K562 (cell line): Measurements from ENCODE around the gene ILKAP. TPM values are rescaled to one million over a fixed set of nuclear protein-coding genes. Genes with fewer than 3 reads are reported as not detected.

Source experiments
- ATAC-seq: fragments of 200-7000 bp; cut with Tn5 transposase; 3 replicates; pipeline ENCODE4 v1.9.1; 2020; ENCODE audit warnings: moderate library complexity
- BruUV-seq: library from RNA; stranded (reverse); fragments of 400-500 nt; replicated peaks from 2 replicates; lab custom pipeline; 2021; lab: Mats Ljungman, UMichigan
- CTCF ChIA-PET: fragments of 300-600 bp; formaldehyde crosslinking; extraction: SDS; loops from one replicate; lab custom pipeline; 2021; ENCODE audit warnings: low intra/inter-chr PET ratio; lab: Yijun Ruan, JAX
- POLR2A ChIA-PET: fragments of 300-600, 350-650 bp; sonication (Branson Sonifier 250); formaldehyde crosslinking; extraction: SDS; loops from one replicate; lab custom pipeline; 2021; ENCODE audit warnings: antibody characterized with exemption, inconsistent platforms; lab: Yijun Ruan, JAX
- DNase-seq, 4 experiments: peaks; one replicate each; pipeline versions ENCODE4 v3.0.0 to v3.0.0-alpha.2; 2011 to 2018; ENCODE audit warnings: low spot score in 3 of 4, mixed read lengths in 3 of 4; ENCODE audit errors: extremely low read depth in 1 of 4
- FAIRE-seq: peaks from 2 replicates; lab custom pipeline; 2011; peaks lifted over from hg19 to GRCh38; lab: Jason Lieb, UNC
- H2AFZ ChIP-seq: 2 replicates; pipeline ENCODE4 v1.6.0; 2011; ENCODE audit warnings: low read depth, low read length, control low read depth, inconsistent platforms
- H3K27ac ChIP-seq: fragments of 200-600 bp; 3 replicates; pipeline ENCODE4 v1.8.0; 2011; ENCODE audit warnings: low read depth, mild to moderate bottlenecking, control low read depth, inconsistent platforms, low read length, moderate library complexity, mixed read lengths; ENCODE audit errors: extremely low read depth
- H3K27me3 ChIP-seq, 2 experiments: fragments of 300-600 bp in 1 of 2; 2 replicates in 1 of 2; 3 replicates in 1 of 2; pipeline versions ENCODE4 v1.6.0 to v1.8.0; 2011; ENCODE audit warnings: inconsistent platforms in 2 of 2, low read length in 2 of 2, mild to moderate bottlenecking in 1 of 2, mixed read lengths in 1 of 2, moderate library complexity in 1 of 2; ENCODE audit not compliant: control insufficient read depth in 2 of 2, insufficient read depth in 2 of 2
- H3K36me3 ChIP-seq: fragments of 300-600 bp; 3 replicates; pipeline ENCODE4 v1.8.0; 2011; ENCODE audit warnings: mild to moderate bottlenecking, low read length, inconsistent platforms; ENCODE audit not compliant: control insufficient read depth, insufficient read depth
- H3K4me1 ChIP-seq, 2 experiments: fragments of 200-600 bp in 1 of 2; replicated peaks in 1 of 2; 2 replicates in 1 of 2; 3 replicates in 1 of 2; pipeline versions ENCODE4 v1.5.1 to v1.8.0; 2011; ENCODE audit warnings: inconsistent platforms in 2 of 2, low read length in 2 of 2, mild to moderate bottlenecking in 1 of 2, mixed read lengths in 1 of 2, moderate library complexity in 1 of 2; ENCODE audit not compliant: control insufficient read depth in 2 of 2, insufficient read depth in 2 of 2
- H3K4me2 ChIP-seq: 2 replicates; pipeline ENCODE4 v1.6.1; 2011; ENCODE audit warnings: low read length, control low read depth, inconsistent platforms, mixed read lengths; ENCODE audit not compliant: insufficient read depth
- H3K4me3 ChIP-seq: fragments of 200-600 bp; sonication (generic), shearing (Covaris generic); 2 replicates; pipeline ENCODE4 v1.5.1; 2016; ENCODE audit warnings: control low read depth, inconsistent platforms
- H3K79me2 ChIP-seq: fragments of 200-600 bp; 3 replicates; pipeline ENCODE4 v1.8.0; 2011; ENCODE audit warnings: low read length, inconsistent platforms; ENCODE audit not compliant: control insufficient read depth, insufficient read depth
- H3K9ac ChIP-seq, 2 experiments: 2 replicates each; pipeline versions ENCODE4 v1.6.0 to v1.6.1; 2011; ENCODE audit warnings: low read depth in 2 of 2, low read length in 2 of 2, control low read depth in 1 of 2, inconsistent platforms in 1 of 2, mild to moderate bottlenecking in 1 of 2, mixed read lengths in 1 of 2; ENCODE audit not compliant: insufficient read depth in 1 of 2
- H3K9me1 ChIP-seq: one replicate; pipeline ENCODE4 v1.6.0; 2011; ENCODE audit warnings: inconsistent platforms, mild to moderate bottlenecking, low read length, moderate library complexity; ENCODE audit not compliant: control insufficient read depth, insufficient read depth
- H3K9me3 ChIP-seq: replicated peaks from 2 replicates; pipeline ENCODE4 v1.5.1; 2011; ENCODE audit warnings: low read depth, low read length, inconsistent platforms; ENCODE audit not compliant: control insufficient read depth, insufficient read depth
- H4K20me1 ChIP-seq: replicated peaks from 2 replicates; pipeline ENCODE4 v1.6.1; 2011; ENCODE audit warnings: low read length, inconsistent platforms, mixed read lengths; ENCODE audit not compliant: control insufficient read depth, insufficient read depth
- CREB1 ChIP-seq, 2 experiments: sonication (generic) in 1 of 2; formaldehyde crosslinking in 1 of 2; IDR thresholded peaks; 2 replicates each; pipeline versions ENCODE4 v1.6.1 to v1.8.0; 2012 to 2022; ENCODE audit warnings: inconsistent platforms in 1 of 2, mild to moderate bottlenecking in 1 of 2, missing genetic modification reagents in 1 of 2, moderate library complexity in 1 of 2
- GTF2E2 ChIP-seq: fragments of 200-800 bp; sonication (Bioruptor generic); IDR thresholded peaks from 2 replicates; pipeline ENCODE4 v1.6.1; 2016; ENCODE audit warnings: missing genetic modification characterization, missing compliant biosample characterization
- SMARCB1 ChIP-seq: IDR thresholded peaks from 2 replicates; pipeline ENCODE4 v1.6.1; 2011; ENCODE audit warnings: improper control_type of control experiment, low read depth; ENCODE audit not compliant: insufficient read length
- TCF7L2 ChIP-seq: fragments of 150-350 bp; IDR thresholded peaks from 2 replicates; pipeline ENCODE4 v1.6.1; 2016; ENCODE audit warnings: low read depth, mild to moderate bottlenecking, low read length, moderate library complexity
- ZFX ChIP-seq: sonication (generic); formaldehyde crosslinking; IDR thresholded peaks from 2 replicates; pipeline ENCODE4 v1.8.0; 2022; ENCODE audit warnings: mild to moderate bottlenecking, missing genetic modification reagents, moderate library complexity
- ZNF165 ChIP-seq: fragments of 250-450 bp; sonication (Bioruptor Pico); IDR thresholded peaks from 2 replicates; pipeline ENCODE4 v1.4.0; 2020; ENCODE audit warnings: borderline replicate concordance
- WGBS: fragments of 100-300 bp; shearing (Covaris generic); methylation state at CpG from one replicate; pipeline ENCODE4 v1.1.6; 2016; ENCODE audit warnings: low coverage, mixed read lengths; ENCODE audit not compliant: insufficient coverage; ENCODE audit errors: missing lambda C conversion rate; 5-methylcytosine and 5-hydroxymethylcytosine counted together
- in situ Hi-C: fragments of 300-500 bp; cut with MboI; formaldehyde crosslinking; loops from 4 replicates; pipeline ENCODE4 v1.15.0; 2018; ENCODE audit warnings: inconsistent platforms, mixed read lengths
- intact Hi-C: fragments of 100-400 bp; cut with micrococcal nuclease; formaldehyde crosslinking; loops from 2 replicates; pipeline ENCODE4 v1.14.2; 2022
- polyA plus RNA-seq, 8 experiments: library from polyadenylated mRNA; depleted of rRNA in 4 of 8; stranded (reverse) in 5 of 8; unstranded in 3 of 8; fragments of >200 nt; fragmentation: Nextera tagmentation in 2 of 8; fragmentation: Illumina TruSeq in 1 of 8; extraction: Ambion mirVana in 2 of 8; extraction: Trizol in 1 of 8; gene quantifications; 2 replicates each; pipeline versions ENCODE4 v1.2.1 to v1.2.3, GENCODE V29; 2011 to 2014; ENCODE audit warnings: inconsistent platforms in 1 of 8, missing spikeins in 1 of 8
- total RNA-seq, 7 experiments: library from RNA; depleted of rRNA in 6 of 7; stranded (reverse); fragments of >200 nt in 6 of 7; fragmentation: Illumina TruSeq in 2 of 7; extraction: Trizol in 2 of 7; gene quantifications; 2 replicates each; pipeline versions ENCODE4 v1.2.1 to v1.2.3, GENCODE V29; 2011 to 2021; ENCODE audit warnings: low replicate concordance in 1 of 7
- TF ChIP-seq, protein P1 (sequence below): sonication (generic); formaldehyde crosslinking; IDR thresholded peaks from 2 replicates; pipeline ENCODE4 v1.8.0; 2022; ENCODE audit warnings: missing genetic modification reagents, mild to moderate bottlenecking, moderate library complexity, borderline replicate concordance
- TF ChIP-seq, protein P2 (sequence below), 2 experiments: IDR thresholded peaks; 2 replicates each; pipeline ENCODE4 v1.6.1; 2011; ENCODE audit warnings: borderline replicate concordance in 1 of 2, control low read depth in 1 of 2, low read depth in 1 of 2, low read length in 1 of 2, mild to moderate bottlenecking in 1 of 2, mixed read lengths in 1 of 2, moderate library complexity in 1 of 2; ENCODE audit not compliant: insufficient read depth in 1 of 2, insufficient read length in 1 of 2, poor library complexity in 1 of 2, severe bottlenecking in 1 of 2; ENCODE audit errors: extremely low read depth in 1 of 2
- TF ChIP-seq, protein P3 (sequence below): sonication (generic); formaldehyde crosslinking; IDR thresholded peaks from 2 replicates; pipeline ENCODE4 v1.9.0; 2022; ENCODE audit warnings: mild to moderate bottlenecking, missing genetic modification reagents

ILKAP gene
- total and polyA plus RNA-seq, 9 of the 15 experiments (the other 6 are each of a cell fraction or from before 2014, with no cell fraction given), result 3.1 to 43.9 (median 20.7) TPM

DNA sequence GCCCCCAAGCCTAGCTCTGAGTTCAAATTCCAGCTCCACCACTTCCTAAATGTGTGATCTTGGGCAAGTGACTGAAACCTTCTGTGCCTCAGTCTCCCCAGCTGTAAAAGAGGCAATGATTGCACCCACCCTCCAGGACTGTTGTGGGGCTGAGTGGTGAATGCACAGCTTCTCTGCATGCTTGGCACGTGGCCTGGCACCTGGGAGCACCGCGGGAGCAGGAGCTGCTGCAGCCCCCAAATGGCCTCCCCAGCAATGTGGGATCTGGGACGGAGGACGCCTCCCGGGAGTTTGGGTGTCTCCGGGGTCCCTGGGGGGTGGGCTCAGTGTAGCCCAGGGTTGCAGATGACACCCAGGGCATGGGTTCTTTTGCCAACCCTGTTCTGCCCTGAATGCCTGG is 63.5 kb downstream of the ILKAP start:
- Histone ChIP-seq H3K27me3 (peaks cover 0 to 5% of the 10 kb centered on the region in 2 experiments; a peak in 2 of 5 replicates), H4K20me1 (peaks cover 2% of the 10 kb centered on the region; the same call in 1 of the 2 replicates), H3K9ac (peak overlapping the region in 1 of 2 experiments; percentile 32; a peak in 1 of 4 replicates), H3K4me1 (peaks cover 6 to 55% of the 10 kb centered on the region in 2 experiments; a peak in 4 of 5 replicates), H3K4me3 (no peak overlapping the region), H3K27ac (no peak overlapping the region), H3K4me2 (0 out of 2 replicates have a peak overlapping the region, but pooled peaks have one; percentile 21), H3K79me2 (no peaks in the 10 kb centered on the region), H3K9me3 (no peaks in the 10 kb centered on the region), H3K9me1 (no peaks in the 10 kb centered on the region), H2AFZ (peak overlapping the region; percentile 68; the same call in 1 of the 2 replicates), H3K36me3 (no peaks in the 10 kb centered on the region)
- intact Hi-C loops (no loop called here), in situ Hi-C loops (no loop called here)
- ChIA-PET CTCF (interaction anchor here (1.0 to 1.1 kb wide), 2 partner anchors 281 to 284 kb away, joined by 3 read pairs; no protein-coding TSS in a partner anchor), POLR2A (no interaction called here)
- ATAC-seq (no peak), FAIRE-seq (no peak), DNase-seq (no peak)
- 43% methylated on average over 5 of the region's 7 CpGs for WGBS
- BruUV-seq, result no TSS peak
- TF ChIP-seq GTF2E2 (no peak), TCF7L2 (no peak), SMARCB1 (no peak), ZNF165 (CRISPR knock-in tag) (no peak), CREB1 (IDR thresholded peaks at IDR 0.05) (no peak), CREB1 (CRISPR knock-in tag; IDR thresholded peaks at IDR 0.05) (0 out of 2 replicates have a peak, but pooled peaks have one; percentile 31), ZFX (CRISPR knock-in tag) (peak; percentile 30; the same call in 1 of the 2 replicates)
- TF ChIP-seq, protein P1, sequence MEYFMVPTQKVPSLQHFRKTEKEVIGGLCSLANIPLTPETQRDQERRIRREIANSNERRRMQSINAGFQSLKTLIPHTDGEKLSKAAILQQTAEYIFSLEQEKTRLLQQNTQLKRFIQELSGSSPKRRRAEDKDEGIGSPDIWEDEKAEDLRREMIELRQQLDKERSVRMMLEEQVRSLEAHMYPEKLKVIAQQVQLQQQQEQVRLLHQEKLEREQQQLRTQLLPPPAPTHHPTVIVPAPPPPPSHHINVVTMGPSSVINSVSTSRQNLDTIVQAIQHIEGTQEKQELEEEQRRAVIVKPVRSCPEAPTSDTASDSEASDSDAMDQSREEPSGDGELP (CRISPR knock-in tag), result 0 out of 2 replicates have a peak, but pooled peaks have one; percentile 2
- TF ChIP-seq, protein P2, sequence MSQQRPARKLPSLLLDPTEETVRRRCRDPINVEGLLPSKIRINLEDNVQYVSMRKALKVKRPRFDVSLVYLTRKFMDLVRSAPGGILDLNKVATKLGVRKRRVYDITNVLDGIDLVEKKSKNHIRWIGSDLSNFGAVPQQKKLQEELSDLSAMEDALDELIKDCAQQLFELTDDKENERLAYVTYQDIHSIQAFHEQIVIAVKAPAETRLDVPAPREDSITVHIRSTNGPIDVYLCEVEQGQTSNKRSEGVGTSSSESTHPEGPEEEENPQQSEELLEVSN (IDR thresholded peaks at IDR 0.05; ENCODE audit: borderline replicate concordance in 1 of 2, extremely low read depth in 1 of 2, insufficient read depth in 1 of 2, insufficient read length in 1 of 2, low read depth in 1 of 2, low read length in 1 of 2, poor library complexity in 1 of 2, severe bottlenecking in 1 of 2), result peak in 1 of 2 experiments; percentile 18
- TF ChIP-seq, protein P3, sequence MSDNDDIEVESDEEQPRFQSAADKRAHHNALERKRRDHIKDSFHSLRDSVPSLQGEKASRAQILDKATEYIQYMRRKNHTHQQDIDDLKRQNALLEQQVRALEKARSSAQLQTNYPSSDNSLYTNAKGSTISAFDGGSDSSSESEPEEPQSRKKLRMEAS (CRISPR knock-in tag), result peak; percentile 6; the same call in 1 of the 2 replicates
